Measurements from ENCODE around the gene SYDE2.
"Not testable (repeated sequence)": the region's sequence is repeated elsewhere in the genome, so short reads cannot be mapped to it uniquely, and the experiment has no call there.

SYDE2 gene

DNA sequence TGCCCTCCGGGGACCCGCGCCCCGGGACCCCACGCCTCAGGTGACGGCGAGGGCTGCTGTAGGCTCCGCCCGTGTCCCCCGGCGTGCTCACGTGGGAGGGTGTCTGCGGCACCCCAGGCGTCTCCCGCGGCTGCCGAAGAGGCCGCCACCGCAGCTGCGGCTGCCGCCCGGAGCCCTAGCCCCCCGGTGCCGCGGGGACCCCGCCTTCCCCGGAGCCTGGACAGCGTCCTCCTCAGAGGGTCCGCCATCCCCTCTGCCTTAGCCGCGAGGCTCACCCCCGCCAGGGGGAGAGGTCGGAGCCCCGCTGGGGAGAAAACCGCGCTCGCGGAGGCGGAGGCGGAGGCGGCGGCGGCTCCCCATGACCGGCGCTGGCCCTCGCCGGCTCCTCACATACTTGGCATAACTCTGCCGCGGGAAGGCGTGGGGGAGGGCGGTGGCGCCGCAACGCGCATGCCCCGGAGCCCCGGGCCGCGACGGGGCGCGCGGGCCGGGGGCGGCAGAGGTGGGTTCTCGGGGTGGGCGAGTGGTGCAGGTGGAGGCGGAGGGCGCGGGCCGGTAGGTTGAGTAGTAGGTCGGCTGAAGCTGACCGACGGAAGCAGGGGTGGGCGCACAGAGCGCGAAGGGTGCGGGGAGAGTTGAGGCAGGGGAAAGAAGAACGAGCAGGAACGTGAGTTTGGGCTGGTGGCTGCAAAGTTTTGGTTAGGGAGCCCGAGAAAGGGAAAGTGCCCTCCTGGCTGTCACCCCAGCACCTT, 700 bp upstream of the SYDE2 start:
- TF ChIP-seq, protein P1, sequence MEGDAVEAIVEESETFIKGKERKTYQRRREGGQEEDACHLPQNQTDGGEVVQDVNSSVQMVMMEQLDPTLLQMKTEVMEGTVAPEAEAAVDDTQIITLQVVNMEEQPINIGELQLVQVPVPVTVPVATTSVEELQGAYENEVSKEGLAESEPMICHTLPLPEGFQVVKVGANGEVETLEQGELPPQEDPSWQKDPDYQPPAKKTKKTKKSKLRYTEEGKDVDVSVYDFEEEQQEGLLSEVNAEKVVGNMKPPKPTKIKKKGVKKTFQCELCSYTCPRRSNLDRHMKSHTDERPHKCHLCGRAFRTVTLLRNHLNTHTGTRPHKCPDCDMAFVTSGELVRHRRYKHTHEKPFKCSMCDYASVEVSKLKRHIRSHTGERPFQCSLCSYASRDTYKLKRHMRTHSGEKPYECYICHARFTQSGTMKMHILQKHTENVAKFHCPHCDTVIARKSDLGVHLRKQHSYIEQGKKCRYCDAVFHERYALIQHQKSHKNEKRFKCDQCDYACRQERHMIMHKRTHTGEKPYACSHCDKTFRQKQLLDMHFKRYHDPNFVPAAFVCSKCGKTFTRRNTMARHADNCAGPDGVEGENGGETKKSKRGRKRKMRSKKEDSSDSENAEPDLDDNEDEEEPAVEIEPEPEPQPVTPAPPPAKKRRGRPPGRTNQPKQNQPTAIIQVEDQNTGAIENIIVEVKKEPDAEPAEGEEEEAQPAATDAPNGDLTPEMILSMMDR (IDR thresholded peaks at IDR 0.05; ENCODE audit: low read depth, low read length, missing control alignments) = no peak
- peak overlapping the region; percentile 66 for H3K4me3 ChIP-seq (ENCODE audit: low read depth, low read length)
- in situ Hi-C loops (cut with HindIII; ENCODE audit: low sequenced_read_pairs) = no loop called here
- peak; percentile 29 for DNase-seq (ENCODE audit: low read depth)

DNA sequence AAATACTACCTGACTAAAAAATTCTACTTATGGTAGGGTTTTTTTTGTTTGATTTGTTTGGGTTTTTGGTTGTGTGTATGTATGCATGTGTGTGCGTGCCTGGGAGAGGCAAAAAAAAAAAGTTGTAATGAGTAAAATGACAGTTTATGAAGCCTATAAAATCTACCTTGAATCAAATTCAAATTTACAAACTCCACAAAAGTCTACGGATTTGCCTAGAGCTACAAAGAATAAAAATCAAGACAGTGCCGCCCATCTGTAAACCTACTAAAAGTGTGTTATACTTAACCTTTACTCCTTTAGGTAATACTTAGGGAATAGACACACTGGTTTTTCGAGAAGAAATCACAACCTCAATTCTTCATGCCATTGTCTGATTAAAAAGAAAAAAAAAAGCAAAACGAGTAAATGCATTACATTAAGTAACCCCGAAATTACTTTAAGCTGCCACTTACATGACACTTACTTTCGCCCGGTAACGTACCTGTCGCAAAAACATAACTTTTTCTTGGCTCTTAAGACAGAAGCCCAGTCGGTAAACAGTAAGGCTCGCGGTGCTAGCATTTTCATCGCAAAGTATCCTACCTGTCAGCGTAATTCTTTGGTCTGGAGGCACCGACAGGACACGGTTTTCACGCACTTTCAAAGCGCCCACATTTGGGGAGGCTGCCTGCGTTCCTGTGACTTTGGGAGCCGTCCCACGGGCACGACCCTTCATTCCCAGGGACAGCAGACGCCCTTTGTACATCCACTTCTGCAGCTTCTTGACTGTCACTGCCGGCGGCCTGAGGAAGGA, 951 bp downstream of the SYDE2 start:
- in situ Hi-C loops (cut with HindIII; ENCODE audit: low sequenced_read_pairs) = no loop called here
- H3K4me3 ChIP-seq (ENCODE audit: low read depth, low read length) = peak overlapping the region; percentile 66
- TF ChIP-seq, protein P1 (IDR thresholded peaks at IDR 0.05; ENCODE audit: low read depth, low read length, missing control alignments) = no peak
- no peak for DNase-seq (ENCODE audit: low read depth)

DNA sequence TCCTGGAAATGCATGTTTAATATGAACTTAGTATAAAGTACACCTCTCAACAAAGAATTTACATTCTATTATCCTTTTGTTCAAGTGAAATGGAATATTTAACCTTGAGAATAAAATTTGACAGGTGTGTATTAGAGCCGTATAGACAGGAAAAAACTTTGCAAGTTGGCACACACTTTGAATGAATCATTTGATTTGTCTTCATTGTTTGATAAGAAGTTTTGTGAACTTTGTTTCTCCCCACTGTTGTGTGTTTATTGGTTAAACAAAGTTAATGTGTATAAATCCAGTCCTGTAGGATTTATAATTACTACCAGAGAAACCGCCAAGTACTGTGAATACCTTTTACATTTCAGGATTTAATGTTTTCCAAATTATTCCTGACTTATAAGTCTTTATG, 2.0 kb downstream of the SYDE2 start:
- TF ChIP-seq, protein P1 (IDR thresholded peaks at IDR 0.05; ENCODE audit: low read depth, low read length, missing control alignments) = no peak
- no peak overlapping the region for H3K4me3 ChIP-seq (ENCODE audit: low read depth, low read length)
- DNase-seq (ENCODE audit: low read depth) = no peak
- in situ Hi-C loops (cut with HindIII; ENCODE audit: low sequenced_read_pairs) = no loop called here

- H3K4me3 ChIP-seq (ENCODE audit: low read depth, low read length) = no peak overlapping the region
- TF ChIP-seq, protein P1 (IDR thresholded peaks at IDR 0.05; ENCODE audit: low read depth, low read length, missing control alignments) = no peak
- no peak for DNase-seq (ENCODE audit: low read depth)
- in situ Hi-C loops (cut with HindIII; ENCODE audit: low sequenced_read_pairs) = no loop called here
Observed at GRCh38 chr1:85196358-85196757, 4.5 kb downstream of the SYDE2 start.

DNA sequence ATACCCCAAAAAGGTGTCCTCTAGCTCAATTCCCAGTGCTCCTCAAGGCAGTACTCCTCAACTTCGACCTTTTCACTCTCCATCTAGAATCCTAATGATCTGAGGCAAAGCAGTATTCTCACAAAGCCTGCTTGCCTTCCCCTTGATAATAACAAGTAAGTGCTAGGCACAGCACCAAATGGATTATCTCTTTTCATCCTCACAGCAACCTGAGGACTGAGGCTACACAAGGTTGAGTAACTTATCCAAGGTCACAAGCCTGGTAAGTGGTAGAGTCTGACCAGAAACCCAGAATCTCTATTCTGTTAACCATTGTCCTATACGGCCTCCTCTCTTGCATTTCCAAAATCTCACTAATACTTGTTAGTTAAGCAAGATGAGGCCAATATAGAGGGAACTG, 5.1 kb downstream of the SYDE2 start:
- DNase-seq (ENCODE audit: low read depth) = no peak
- TF ChIP-seq, protein P1 (IDR thresholded peaks at IDR 0.05; ENCODE audit: low read depth, low read length, missing control alignments) = no peak
- in situ Hi-C loops (cut with HindIII; ENCODE audit: low sequenced_read_pairs) = no loop called here
- H3K4me3 ChIP-seq (ENCODE audit: low read depth, low read length) = no peak overlapping the region

- H3K4me3 ChIP-seq (ENCODE audit: low read depth, low read length); DNase-seq (ENCODE audit: low read depth); in situ Hi-C loops (cut with HindIII; ENCODE audit: low sequenced_read_pairs): not testable (repeated sequence)
Observed at GRCh38 chr1:85192129-85192528, 8.7 kb downstream of the SYDE2 start.

DNA sequence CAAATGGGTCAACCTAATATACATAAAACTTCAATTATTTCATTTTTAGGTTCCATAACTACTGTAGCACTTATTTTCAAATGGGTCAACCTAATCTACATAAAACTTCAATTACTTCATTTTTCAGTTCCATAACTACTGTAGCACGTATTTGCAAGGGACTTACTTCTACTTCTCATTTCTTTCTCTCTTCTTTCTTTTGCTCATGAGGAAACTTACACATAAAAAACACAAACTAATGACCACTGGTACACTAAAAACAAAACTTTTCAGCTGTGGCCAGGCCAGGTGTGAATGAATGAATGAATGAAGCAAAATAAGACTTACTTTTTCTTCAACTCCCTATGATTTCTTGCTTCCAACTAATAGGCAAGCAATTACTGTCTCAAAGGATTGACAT, 11.7 kb downstream of the SYDE2 start:
- TF ChIP-seq, protein P1 (IDR thresholded peaks at IDR 0.05; ENCODE audit: low read depth, low read length, missing control alignments) = no peak
- in situ Hi-C loops (cut with HindIII; ENCODE audit: low sequenced_read_pairs) = no loop called here
- DNase-seq (ENCODE audit: low read depth) = no peak
- H3K4me3 ChIP-seq (ENCODE audit: low read depth, low read length) = no peak overlapping the region

Data from astrocyte of the cerebellum (primary cell).